GM18519 (cell line): ENCODE measurements around the gene SRGN.
A peak's percentile ranks its signal among the peaks of the same experiment; 100 is the strongest.

Experiments used
- ATAC-seq: cut with Tn5 transposase; IDR thresholded peaks from one replicate; pipeline ENCODE4 v1.9.1; 2021; ENCODE audit warnings: mild to moderate bottlenecking, moderate library complexity; ENCODE audit not compliant: unreplicated experiment, low FRiP score

SRGN gene

GRCh38 chr10:69088801-69089501 lies 1.0 kb downstream of the SRGN start:
- ATAC-seq, result peak; percentile 30

- no peak for ATAC-seq
These were observed 2.0 kb downstream of the SRGN start for GRCh38 chr10:69089638-69090599.

GRCh38 chr10:69090685-69091084 lies 2.8 kb downstream of the SRGN start:
- ATAC-seq, result no peak

GRCh38 chr10:69091143-69091651 lies 3.3 kb downstream of the SRGN start:
- no peak for ATAC-seq

- ATAC-seq, result no peak
These were observed 5.3 kb downstream of the SRGN start for GRCh38 chr10:69092959-69093850.

- ATAC-seq, result no peak
These were observed 6.0 kb downstream of the SRGN start for GRCh38 chr10:69093933-69094332.

GRCh38 chr10:69096045-69096444 lies 8.1 kb downstream of the SRGN start:
- peak; percentile 43 for ATAC-seq

GRCh38 chr10:69097729-69098128 lies 9.8 kb downstream of the SRGN start:
- no peak for ATAC-seq

- no peak for ATAC-seq
These were observed 12.4 kb downstream of the SRGN start for GRCh38 chr10:69100136-69100872.

GRCh38 chr10:69101451-69102095 lies 13.7 kb downstream of the SRGN start:
- no peak for ATAC-seq

- no peak for ATAC-seq
These were observed 14.5 kb downstream of the SRGN start for GRCh38 chr10:69102440-69102839.

GRCh38 chr10:69103784-69104183 lies 15.9 kb downstream of the SRGN start:
- ATAC-seq, result no peak

- no peak for ATAC-seq
These were observed 17.3 kb downstream of the SRGN start for GRCh38 chr10:69104994-69105790.

- no peak for ATAC-seq
These were observed 19.2 kb downstream of the SRGN start for GRCh38 chr10:69107176-69107490.

GRCh38 chr10:69107699-69108098 lies 19.8 kb downstream of the SRGN start:
- ATAC-seq, result no peak

- no peak for ATAC-seq
These were observed 32.0 kb downstream of the SRGN start for GRCh38 chr10:69119896-69120295.

- ATAC-seq, result peak; percentile 7
These were observed 35.4 kb downstream of the SRGN start for GRCh38 chr10:69123306-69123746.

GRCh38 chr10:69123747-69124562 lies 36.1 kb downstream of the SRGN start, which contains the start of gene VPS26A:
VPS26A (plus strand) TSS chr10:69124178; CDS start chr10:69124278, 100 bp downstream.
- ATAC-seq, result peak; percentile 74
